HL-60 (cell line): ENCODE results near the gene VPS26A.

Experiments
- DNase-seq, 2 experiments: peaks; one replicate each; pipeline ENCODE4 v3.0.0-alpha.2; 2010 to 2020; ENCODE audit warnings: low read depth in 1 of 2, low spot score in 1 of 2
- H3K27ac ChIP-seq: fragments of 250-450 bp; sonication (Bioruptor Pico); replicated peaks from 2 replicates; pipeline ENCODE4 v1.5.1; 2020; ENCODE audit warnings: mild to moderate bottlenecking, moderate library complexity
- H3K27me3 ChIP-seq: fragments of 250-450 bp; sonication (Bioruptor Pico); 2 replicates; pipeline ENCODE4 v1.5.1; 2021; ENCODE audit warnings: mild to moderate bottlenecking, moderate library complexity; ENCODE audit not compliant: insufficient read depth, poor library complexity, severe bottlenecking
- H3K4me3 ChIP-seq: replicated peaks from 2 replicates; pipeline ENCODE4 v1.5.1; 2011; ENCODE audit warnings: mild to moderate bottlenecking, control low read depth, low read length; ENCODE audit not compliant: insufficient read depth
- POLR2AphosphoS5 ChIP-seq: IDR thresholded peaks from 2 replicates; pipeline ENCODE4 v1.6.1; 2012; ENCODE audit warnings: low read depth

The VPS26A gene

GRCh38 chr10:69220507-69220906 is 96.5 kb downstream of the VPS26A start:
- H3K27ac ChIP-seq = no peak overlapping the region
- no peak overlapping the region for H3K4me3 ChIP-seq
- DNase-seq = no peak
- no peaks in the 10 kb centered on the region for H3K27me3 ChIP-seq
- no peak for TF ChIP-seq POLR2AphosphoS5
